HepG2 (cell line): Measurements from ENCODE around the gene TRAPPC12. TPM values are rescaled to one million over a fixed set of nuclear protein-coding genes. Genes with fewer than 3 reads are reported as not detected.
A peak's percentile ranks its signal among the peaks of the same experiment; 100 is the strongest.

ENCODE experiments used
- ATAC-seq: fragments of 200-7000 bp; cut with Tn5 transposase; 3 replicates; pipeline ENCODE4 v1.9.1; 2020; ENCODE audit warnings: mild to moderate bottlenecking, moderate library complexity
- BruUV-seq: library from RNA; stranded (reverse); fragments of 400-500 nt; replicated peaks from 2 replicates; lab custom pipeline; 2021; lab: Mats Ljungman, UMichigan
- CTCF ChIA-PET: fragments of 300-600 bp; formaldehyde crosslinking; extraction: SDS; loops from one replicate; lab custom pipeline; 2021; ENCODE audit warnings: low total read pairs, inconsistent platforms, low intra/inter-chr PET ratio; lab: Yijun Ruan, JAX
- POLR2A ChIA-PET: fragments of 350-600 bp; sonication (Branson Sonifier 250); formaldehyde crosslinking; loops from one replicate; lab custom pipeline; 2020; ENCODE audit warnings: antibody characterized with exemption, inconsistent platforms; lab: Yijun Ruan, JAX
- DNase-seq: peaks from one replicate; pipeline ENCODE4 v3.0.0-alpha.2; 2015; ENCODE audit warnings: low spot score
- FAIRE-seq: peaks from 3 replicates; lab custom pipeline; 2011; peaks lifted over from hg19 to GRCh38; lab: Jason Lieb, UNC
- H2AFZ ChIP-seq: one replicate; pipeline ENCODE4 v1.6.1; 2011; ENCODE audit warnings: low read length, inconsistent platforms
- H3K27ac ChIP-seq: fragments of 300-600 bp; 3 replicates; pipeline ENCODE4 v1.8.0; 2011; ENCODE audit warnings: mixed run types, mild to moderate bottlenecking, mixed read lengths, low read length, inconsistent platforms; ENCODE audit not compliant: insufficient read depth; ENCODE audit errors: extremely low read length
- H3K27me3 ChIP-seq, 2 experiments: fragments of 200-600 bp in 1 of 2; 2 replicates in 1 of 2; 3 replicates in 1 of 2; pipeline versions ENCODE4 v1.6.0 to v1.8.0; 2011; ENCODE audit warnings: low read length in 2 of 2, mild to moderate bottlenecking in 2 of 2, moderate library complexity in 2 of 2, inconsistent platforms in 1 of 2; ENCODE audit not compliant: insufficient read depth in 2 of 2, control insufficient read depth in 1 of 2
- H3K36me3 ChIP-seq, 2 experiments: fragments of 200-600 bp in 1 of 2; replicated peaks in 1 of 2; 2 replicates in 1 of 2; 3 replicates in 1 of 2; pipeline versions ENCODE4 v1.5.1 to v1.8.0; 2011; ENCODE audit warnings: low read length in 2 of 2, inconsistent platforms in 1 of 2; ENCODE audit not compliant: insufficient read depth in 2 of 2, control insufficient read depth in 1 of 2
- H3K4me1 ChIP-seq: 2 replicates; pipeline ENCODE4 v1.5.1; 2012; ENCODE audit warnings: low read length, inconsistent platforms; ENCODE audit not compliant: insufficient read depth
- H3K4me2 ChIP-seq: 2 replicates; pipeline ENCODE4 v1.6.0; 2011; ENCODE audit warnings: low read depth, low read length, inconsistent platforms
- H3K4me3 ChIP-seq, 3 experiments: fragments of 200-600 bp in 1 of 3; sonication (generic), shearing (Covaris generic) in 1 of 3; replicated peaks in 1 of 3; 2 replicates each; pipeline ENCODE4 v1.5.1; 2011 to 2016; ENCODE audit warnings: low read length in 3 of 3, inconsistent platforms in 2 of 3, low read depth in 2 of 3, mild to moderate bottlenecking in 2 of 3, control low read depth in 1 of 3, mixed read lengths in 1 of 3; ENCODE audit not compliant: insufficient read depth in 1 of 3
- H3K79me2 ChIP-seq: one replicate; pipeline ENCODE4 v1.6.1; 2011; ENCODE audit warnings: low read length, inconsistent platforms; ENCODE audit not compliant: insufficient read depth
- H3K9ac ChIP-seq: 2 replicates; pipeline ENCODE4 v1.6.0; 2011; ENCODE audit warnings: mild to moderate bottlenecking, low read depth, low read length, inconsistent platforms; ENCODE audit not compliant: insufficient read depth
- H3K9me3 ChIP-seq: 2 replicates; pipeline ENCODE4 v1.5.1; 2012; ENCODE audit warnings: mild to moderate bottlenecking, low read length
- H4K20me1 ChIP-seq: 2 replicates; pipeline ENCODE4 v1.6.0; 2011; ENCODE audit warnings: inconsistent platforms, mild to moderate bottlenecking, low read length, moderate library complexity; ENCODE audit not compliant: insufficient read depth
- SIN3B ChIP-seq: fragments of 150-350 bp; IDR thresholded peaks from 2 replicates; pipeline ENCODE4 v1.6.1; 2014; ENCODE audit warnings: low read length
- THAP11 ChIP-seq: IDR thresholded peaks from 2 replicates; pipeline ENCODE4 v1.6.1; 2016; ENCODE audit warnings: missing biosample characterization, missing genetic modification reagents
- ZNF766 ChIP-seq: sonication (generic); formaldehyde crosslinking; IDR thresholded peaks from 2 replicates; pipeline ENCODE4 v1.5.0; 2020; ENCODE audit warnings: missing genetic modification reagents, borderline replicate concordance
- WGBS: methylation state at CpG from one replicate; pipeline ENCODE4 v1.1.6; 2017; ENCODE audit warnings: low lambda C conversion rate; 5-methylcytosine and 5-hydroxymethylcytosine counted together
- in situ Hi-C: cut with HindIII; loops from 2 replicates; pipeline ENCODE4 v1.10.0; 2017; ENCODE audit warnings: low pct_unique_long_range_greater_than_20kb; ENCODE audit not compliant: extremely low pct_ligation_motif_present
- intact Hi-C: fragments of 100-400 bp; cut with micrococcal nuclease; formaldehyde crosslinking; loops from one replicate; pipeline ENCODE4 v1.10.0; 2022; ENCODE audit not compliant: unreplicated experiment
- polyA plus RNA-seq, 8 experiments: library from polyadenylated mRNA; depleted of rRNA in 3 of 8; stranded (reverse) in 7 of 8; unstranded in 1 of 8; fragments of >200 nt; fragmentation: Illumina TruSeq in 4 of 8; extraction: Trizol in 4 of 8; gene quantifications; 2 replicates each; pipeline versions ENCODE4 v1.2.1 to v1.2.3, GENCODE V29; 2011 to 2016; ENCODE audit warnings: low read depth in 4 of 8, missing spikeins in 1 of 8, mixed read lengths in 1 of 8; ENCODE audit not compliant: insufficient read depth in 1 of 8
- total RNA-seq, 5 experiments: library from RNA; depleted of rRNA; stranded (reverse); fragments of >200 nt; fragmentation: Illumina TruSeq; extraction: Trizol; gene quantifications; 2 replicates each; pipeline ENCODE4 v1.2.3, GENCODE V29; 2016; ENCODE audit warnings: low read depth in 1 of 5
- TF ChIP-seq, protein P1 (sequence below): sonication (generic); formaldehyde crosslinking; IDR thresholded peaks from 2 replicates; pipeline ENCODE4 v1.5.1; 2020; ENCODE audit warnings: mild to moderate bottlenecking, missing genetic modification reagents
- TF ChIP-seq, protein P2 (sequence below): sonication (generic); formaldehyde crosslinking; IDR thresholded peaks from 2 replicates; pipeline ENCODE4 v1.4.0; 2020; ENCODE audit warnings: missing genetic modification reagents
- TF ChIP-seq, protein P3 (sequence below): sonication (generic); IDR thresholded peaks from 2 replicates; pipeline ENCODE4 v1.6.1; 2016; ENCODE audit warnings: low read depth, borderline replicate concordance

TRAPPC12 gene
- total and polyA plus RNA-seq, 2 of the 13 experiments (the other 11 are each of a cell fraction or from before 2014, with no cell fraction given), result 46.4 to 97.7 TPM

DNA sequence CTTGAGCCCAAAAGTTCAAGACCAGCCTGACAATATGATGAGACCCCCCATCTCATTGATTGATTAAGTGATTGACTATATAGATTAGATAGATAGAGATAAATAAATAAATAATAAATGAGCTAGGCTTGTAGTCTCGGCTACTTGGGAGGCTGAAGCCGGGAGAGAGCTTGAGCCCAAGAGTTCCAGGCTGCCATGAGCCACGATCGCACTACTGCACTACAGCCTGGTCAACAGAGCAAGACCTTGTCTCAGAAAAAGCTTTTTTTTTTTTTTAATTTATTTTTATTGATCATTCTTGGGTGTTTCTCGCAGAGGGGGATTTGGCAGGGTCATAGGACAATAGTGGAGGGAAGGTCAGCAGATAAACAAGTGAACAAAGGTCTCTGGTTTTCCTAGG, 14.3 kb upstream of the TRAPPC12 start (continued):
- TF ChIP-seq, protein P1, sequence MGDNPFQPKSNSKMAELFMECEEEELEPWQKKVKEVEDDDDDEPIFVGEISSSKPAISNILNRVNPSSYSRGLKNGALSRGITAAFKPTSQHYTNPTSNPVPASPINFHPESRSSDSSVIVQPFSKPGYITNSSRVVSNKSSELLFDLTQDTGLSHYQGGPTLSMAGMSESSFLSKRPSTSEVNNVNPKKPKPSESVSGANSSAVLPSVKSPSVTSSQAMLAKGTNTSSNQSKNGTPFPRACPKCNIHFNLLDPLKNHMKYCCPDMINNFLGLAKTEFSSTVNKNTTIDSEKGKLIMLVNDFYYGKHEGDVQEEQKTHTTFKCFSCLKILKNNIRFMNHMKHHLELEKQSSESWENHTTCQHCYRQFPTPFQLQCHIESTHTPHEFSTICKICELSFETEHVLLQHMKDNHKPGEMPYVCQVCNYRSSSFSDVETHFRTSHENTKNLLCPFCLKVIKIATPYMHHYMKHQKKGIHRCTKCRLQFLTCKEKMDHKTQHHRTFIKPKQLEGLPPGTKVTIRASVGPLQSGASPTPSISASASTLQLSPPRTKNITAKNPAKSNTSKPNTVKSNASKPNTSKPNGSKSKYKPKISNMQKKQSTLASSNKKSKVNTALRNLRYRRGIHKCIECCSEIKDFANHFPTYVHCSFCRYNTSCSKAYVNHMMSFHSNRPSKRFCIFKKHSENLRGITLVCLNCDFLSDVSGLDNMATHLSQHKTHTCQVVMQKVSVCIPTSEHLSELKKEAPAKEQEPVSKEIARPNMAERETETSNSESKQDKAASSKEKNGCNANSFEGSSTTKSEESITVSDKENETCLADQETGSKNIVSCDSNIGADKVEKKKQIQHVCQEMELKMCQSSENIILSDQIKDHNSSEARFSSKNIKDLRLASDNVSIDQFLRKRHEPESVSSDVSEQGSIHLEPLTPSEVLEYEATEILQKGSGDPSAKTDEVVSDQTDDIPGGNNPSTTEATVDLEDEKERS (CRISPR knock-in tag), result no peak
- TF ChIP-seq, protein P2, sequence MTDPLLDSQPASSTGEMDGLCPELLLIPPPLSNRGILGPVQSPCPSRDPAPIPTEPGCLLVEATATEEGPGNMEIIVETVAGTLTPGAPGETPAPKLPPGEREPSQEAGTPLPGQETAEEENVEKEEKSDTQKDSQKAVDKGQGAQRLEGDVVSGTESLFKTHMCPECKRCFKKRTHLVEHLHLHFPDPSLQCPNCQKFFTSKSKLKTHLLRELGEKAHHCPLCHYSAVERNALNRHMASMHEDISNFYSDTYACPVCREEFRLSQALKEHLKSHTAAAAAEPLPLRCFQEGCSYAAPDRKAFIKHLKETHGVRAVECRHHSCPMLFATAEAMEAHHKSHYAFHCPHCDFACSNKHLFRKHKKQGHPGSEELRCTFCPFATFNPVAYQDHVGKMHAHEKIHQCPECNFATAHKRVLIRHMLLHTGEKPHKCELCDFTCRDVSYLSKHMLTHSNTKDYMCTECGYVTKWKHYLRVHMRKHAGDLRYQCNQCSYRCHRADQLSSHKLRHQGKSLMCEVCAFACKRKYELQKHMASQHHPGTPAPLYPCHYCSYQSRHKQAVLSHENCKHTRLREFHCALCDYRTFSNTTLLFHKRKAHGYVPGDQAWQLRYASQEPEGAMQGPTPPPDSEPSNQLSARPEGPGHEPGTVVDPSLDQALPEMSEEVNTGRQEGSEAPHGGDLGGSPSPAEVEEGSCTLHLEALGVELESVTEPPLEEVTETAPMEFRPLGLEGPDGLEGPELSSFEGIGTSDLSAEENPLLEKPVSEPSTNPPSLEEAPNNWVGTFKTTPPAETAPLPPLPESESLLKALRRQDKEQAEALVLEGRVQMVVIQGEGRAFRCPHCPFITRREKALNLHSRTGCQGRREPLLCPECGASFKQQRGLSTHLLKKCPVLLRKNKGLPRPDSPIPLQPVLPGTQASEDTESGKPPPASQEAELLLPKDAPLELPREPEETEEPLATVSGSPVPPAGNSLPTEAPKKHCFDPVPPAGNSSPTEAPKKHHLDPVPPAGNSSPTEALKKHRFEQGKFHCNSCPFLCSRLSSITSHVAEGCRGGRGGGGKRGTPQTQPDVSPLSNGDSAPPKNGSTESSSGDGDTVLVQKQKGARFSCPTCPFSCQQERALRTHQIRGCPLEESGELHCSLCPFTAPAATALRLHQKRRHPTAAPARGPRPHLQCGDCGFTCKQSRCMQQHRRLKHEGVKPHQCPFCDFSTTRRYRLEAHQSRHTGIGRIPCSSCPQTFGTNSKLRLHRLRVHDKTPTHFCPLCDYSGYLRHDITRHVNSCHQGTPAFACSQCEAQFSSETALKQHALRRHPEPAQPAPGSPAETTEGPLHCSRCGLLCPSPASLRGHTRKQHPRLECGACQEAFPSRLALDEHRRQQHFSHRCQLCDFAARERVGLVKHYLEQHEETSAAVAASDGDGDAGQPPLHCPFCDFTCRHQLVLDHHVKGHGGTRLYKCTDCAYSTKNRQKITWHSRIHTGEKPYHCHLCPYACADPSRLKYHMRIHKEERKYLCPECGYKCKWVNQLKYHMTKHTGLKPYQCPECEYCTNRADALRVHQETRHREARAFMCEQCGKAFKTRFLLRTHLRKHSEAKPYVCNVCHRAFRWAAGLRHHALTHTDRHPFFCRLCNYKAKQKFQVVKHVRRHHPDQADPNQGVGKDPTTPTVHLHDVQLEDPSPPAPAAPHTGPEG (CRISPR knock-in tag), result no peak

DNA sequence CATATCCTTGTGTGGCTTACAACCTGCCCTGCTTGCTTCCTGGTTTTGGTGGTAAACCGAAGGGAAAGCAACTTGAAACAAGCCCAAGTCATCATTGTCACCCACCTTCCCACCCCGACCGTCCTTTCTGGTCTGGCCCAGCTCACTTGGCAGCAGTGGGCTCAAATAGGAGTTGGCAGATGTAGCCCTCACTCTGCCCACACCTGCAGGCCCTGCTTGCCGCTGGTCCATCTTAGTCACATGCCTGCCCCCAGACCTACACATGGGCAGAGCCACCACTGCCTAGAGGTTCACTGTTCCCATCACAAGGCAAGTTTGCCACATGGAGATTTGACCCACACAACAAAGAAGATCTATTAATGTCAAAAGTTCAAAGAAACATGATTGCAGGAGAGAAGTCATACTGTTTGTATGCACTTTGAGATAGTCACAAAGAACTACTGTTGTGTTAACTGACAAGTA, 11.2 kb upstream of the TRAPPC12 start:
- peak overlapping the region; percentile 72 for H3K9ac ChIP-seq
- H3K27me3 ChIP-seq, result no peaks in the 10 kb centered on the region
- POLR2A ChIA-PET, result interaction anchor here (0.6 to 2.6 kb wide), 2 partner anchors 11 to 14 kb away, joined by 4 to 52 read pairs; partner anchors contain the start of genes EIPR1 and TRAPPC12
- CTCF ChIA-PET, result no interaction called here
- intact Hi-C loops, result no loop called here
- peak overlapping the region; percentile 96 for H3K27ac ChIP-seq
- peaks cover 56% of the 10 kb centered on the region for H3K79me2 ChIP-seq
- H3K4me2 ChIP-seq, result peak overlapping the region; percentile 94
- no peaks in the 10 kb centered on the region; the same call in 1 of the 2 replicates for H4K20me1 ChIP-seq
- peaks cover 42% of the 10 kb centered on the region for H3K4me1 ChIP-seq
- no peaks in the 10 kb centered on the region for H3K36me3 ChIP-seq
- in situ Hi-C loops, result no loop called here
- H3K4me3 ChIP-seq, result peak overlapping the region in 2 of 3 experiments; percentile 63 to 65; a peak in 3 of 6 replicates
- ATAC-seq (peak; percentile 90), FAIRE-seq (no peak), DNase-seq (peak; percentile 82)
- no peak overlapping the region for H2AFZ ChIP-seq
- H3K9me3 ChIP-seq, result no peaks in the 10 kb centered on the region
- WGBS, result 58% methylated on average over 4 of the region's 4 CpGs
- BruUV-seq, result no TSS peak
- no peak for TF ChIP-seq ZNF766
- TF ChIP-seq THAP11 (CRISPR knock-in tag), result no peak
- TF ChIP-seq SIN3B, result no peak
- TF ChIP-seq, protein P3, sequence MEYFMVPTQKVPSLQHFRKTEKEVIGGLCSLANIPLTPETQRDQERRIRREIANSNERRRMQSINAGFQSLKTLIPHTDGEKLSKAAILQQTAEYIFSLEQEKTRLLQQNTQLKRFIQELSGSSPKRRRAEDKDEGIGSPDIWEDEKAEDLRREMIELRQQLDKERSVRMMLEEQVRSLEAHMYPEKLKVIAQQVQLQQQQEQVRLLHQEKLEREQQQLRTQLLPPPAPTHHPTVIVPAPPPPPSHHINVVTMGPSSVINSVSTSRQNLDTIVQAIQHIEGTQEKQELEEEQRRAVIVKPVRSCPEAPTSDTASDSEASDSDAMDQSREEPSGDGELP, result no peak
